ENCODE data around the gene AFM. TPM values are rescaled to one million over a fixed set of nuclear protein-coding genes. Genes with fewer than 3 reads are reported as not detected.

AFM gene
- total and polyA plus RNA-seq, 2 of the 13 experiments (the other 11 are each of a cell fraction or from before 2014, with no cell fraction given) = 0.13 to 1.8 TPM

- Histone ChIP-seq H3K4me3 (replicated peaks in 1 of 3; ENCODE audit: insufficient read depth in 1 of 3, low read depth in 2 of 3, low read length in 3 of 3) (no peak overlapping the region), H3K4me1 (ENCODE audit: insufficient read depth, low read length) (peaks cover 34% of the 10 kb centered on the region), H2AFZ (ENCODE audit: low read length) (no peak overlapping the region), H3K9me3 (ENCODE audit: low read length) (no peaks in the 10 kb centered on the region), H3K9ac (ENCODE audit: insufficient read depth, low read depth, low read length) (no peak overlapping the region), H3K79me2 (ENCODE audit: insufficient read depth, low read length) (no peaks in the 10 kb centered on the region), H3K36me3 (replicated peaks in 1 of 2; ENCODE audit: control insufficient read depth in 1 of 2, insufficient read depth in 2 of 2, low read length in 2 of 2) (no peaks in the 10 kb centered on the region), H3K4me2 (ENCODE audit: low read depth, low read length) (no peak overlapping the region), H4K20me1 (ENCODE audit: insufficient read depth, low read length) (no peaks in the 10 kb centered on the region), H3K27me3 (ENCODE audit: control insufficient read depth in 1 of 2, insufficient read depth in 2 of 2, low read length in 2 of 2) (no peaks in the 10 kb centered on the region), H3K27ac (ENCODE audit: extremely low read length, insufficient read depth, low read length) (no peak overlapping the region)
- CTCF ChIA-PET (ENCODE audit: low intra/inter-chr PET ratio, low total read pairs) = no interaction called here
- in situ Hi-C loops (cut with HindIII; ENCODE audit: extremely low pct_ligation_motif_present, low pct_unique_long_range_greater_than_20kb) = no loop called here
- POLR2A ChIA-PET = no interaction called here
- no peak for ATAC-seq
- no TSS peak for BruUV-seq (replicated peaks)
- intact Hi-C loops (cut with micrococcal nuclease; ENCODE audit: unreplicated experiment) = loop anchor here (10.0 kb wide), 1 partner anchor 49 kb away; no protein-coding TSS in a partner anchor
- no peak for DNase-seq (ENCODE audit: low spot score)
- TF ChIP-seq PCBP1 (IDR thresholded peaks at IDR 0.05; ENCODE audit: borderline replicate concordance, low read depth, low read length) (0 out of 2 replicates have a peak, but pooled peaks have one; percentile 37), ZC3H4 (CRISPR knock-in tag; IDR thresholded peaks at IDR 0.05; ENCODE audit: borderline replicate concordance) (no peak), HNRNPK (IDR thresholded peaks at IDR 0.05; ENCODE audit: low read depth, low read length, poor library complexity, severe bottlenecking) (peak; percentile 93)
- no peak for FAIRE-seq
Measured at GRCh38 chr4:73485596-73485995, 4.1 kb downstream of the AFM start.

- no peaks in the 10 kb centered on the region for H3K9me3 ChIP-seq (ENCODE audit: low read length)
- no TSS peak for BruUV-seq (replicated peaks)
- WGBS (ENCODE audit: low lambda C conversion rate) = 39% methylated on average over 1 of the region's 1 CpG
- ATAC-seq = no peak
- intact Hi-C loops (cut with micrococcal nuclease; ENCODE audit: unreplicated experiment) (loop anchor here (10.0 kb wide), 1 partner anchor 48 kb away; no protein-coding TSS in a partner anchor), in situ Hi-C loops (cut with HindIII; ENCODE audit: extremely low pct_ligation_motif_present, low pct_unique_long_range_greater_than_20kb) (no loop called here)
- ChIA-PET CTCF (ENCODE audit: low intra/inter-chr PET ratio, low total read pairs) (no interaction called here), POLR2A (no interaction called here)
- no peak overlapping the region for H2AFZ ChIP-seq (ENCODE audit: low read length)
- no peak overlapping the region for H3K27ac ChIP-seq (ENCODE audit: extremely low read length, insufficient read depth, low read length)
- no peak overlapping the region for H3K4me2 ChIP-seq (ENCODE audit: low read depth, low read length)
- no peaks in the 10 kb centered on the region for H3K36me3 ChIP-seq (replicated peaks in 1 of 2; ENCODE audit: control insufficient read depth in 1 of 2, insufficient read depth in 2 of 2, low read length in 2 of 2)
- FAIRE-seq = no peak
- no peak overlapping the region for H3K9ac ChIP-seq (ENCODE audit: insufficient read depth, low read depth, low read length)
- no peaks in the 10 kb centered on the region for H4K20me1 ChIP-seq (ENCODE audit: insufficient read depth, low read length)
- H3K4me3 ChIP-seq (replicated peaks in 1 of 3; ENCODE audit: insufficient read depth in 1 of 3, low read depth in 2 of 3, low read length in 3 of 3) = no peak overlapping the region
- no peaks in the 10 kb centered on the region for H3K79me2 ChIP-seq (ENCODE audit: insufficient read depth, low read length)
- peaks cover 25% of the 10 kb centered on the region for H3K4me1 ChIP-seq (ENCODE audit: insufficient read depth, low read length)
- no peak for DNase-seq (ENCODE audit: low spot score)
- peak; percentile 55 for TF ChIP-seq HNRNPK (IDR thresholded peaks at IDR 0.05; ENCODE audit: low read depth, low read length, poor library complexity, severe bottlenecking)
- no peak for TF ChIP-seq ZBED4 (CRISPR knock-in tag; IDR thresholded peaks at IDR 0.05; ENCODE audit: borderline replicate concordance)
- H3K27me3 ChIP-seq (ENCODE audit: control insufficient read depth in 1 of 2, insufficient read depth in 2 of 2, low read length in 2 of 2) = no peaks in the 10 kb centered on the region
Measured at GRCh38 chr4:73486497-73486896, 5.0 kb downstream of the AFM start.
